HepG2 (cell line): ENCODE data around the gene GPR17.

Experiments used
- SP4 ChIP-seq: sonication (generic); formaldehyde crosslinking; IDR thresholded peaks from 2 replicates; pipeline ENCODE4 v1.8.1; 2023; ENCODE audit warnings: mild to moderate bottlenecking, missing genetic modification reagents
- ZBTB37 ChIP-seq: sonication (generic); formaldehyde crosslinking; IDR thresholded peaks from 2 replicates; pipeline ENCODE4 v1.4.0; 2020; ENCODE audit warnings: mild to moderate bottlenecking, missing genetic modification reagents
- ZNF777 ChIP-seq: sonication (generic); formaldehyde crosslinking; IDR thresholded peaks from 2 replicates; pipeline ENCODE4 v1.4.0; 2020; ENCODE audit warnings: missing genetic modification reagents

DNA sequence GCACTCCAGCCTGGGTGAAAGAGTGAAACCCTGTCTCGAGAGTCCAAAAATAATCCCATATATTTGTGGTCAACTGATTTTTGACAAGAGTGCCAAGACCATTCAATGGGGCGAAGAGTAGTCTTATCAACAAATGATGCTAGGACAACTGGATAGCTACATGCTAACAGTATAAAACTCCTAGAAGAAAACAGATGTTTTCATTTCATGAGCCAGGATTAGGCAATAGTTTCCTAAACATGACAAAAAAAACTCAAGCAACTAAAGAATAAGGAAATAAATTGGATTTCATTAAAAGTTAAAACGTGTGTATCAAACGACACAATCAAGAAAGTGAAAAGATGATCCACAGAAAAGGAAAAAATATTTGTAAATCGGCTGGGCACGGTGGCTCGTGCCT is 23.1 kb downstream of the GPR17 start:
- TF ChIP-seq SP4 (CRISPR knock-in tag) (no peak), ZNF777 (CRISPR knock-in tag) (no peak), ZBTB37 (CRISPR knock-in tag) (no peak)
